Spleen (tissue), 7 donors: ENCODE data around the gene FCSK.

Source experiments
- POLR2AphosphoS5 ChIP-seq, 3 donors: sonication (generic); formaldehyde crosslinking; IDR thresholded peaks; one replicate each; pipeline ENCODE4 v1.5.1; 2017; ENCODE audit warnings: antibody characterized with exemption in 3 of 3
- TF ChIP-seq, protein P1 (sequence below), 11 experiments: fragments of 200-600 bp in 7 of 11; fragments of 450-650 bp in 4 of 11; sonication (generic) in 4 of 11; IDR thresholded peaks in 8 of 11; conservative IDR thresholded peaks in 3 of 11; 1 replicate in 7 of 11; 2 replicates in 4 of 11; pipeline versions ENCODE4 v1.4.0 to v1.8.0; 2016 to 2021; ENCODE audit warnings: antibody characterized with exemption in 11 of 11, inconsistent platforms in 4 of 11, mild to moderate bottlenecking in 1 of 11
- donor health status: DM: no; HTN: no; CAD: no; lungs with moderate emphysema.
- donor health status: DM: no; HTN: no; CAD: no.
- donor health status: DM: no; HTN: no; CAD: no.

DNA sequence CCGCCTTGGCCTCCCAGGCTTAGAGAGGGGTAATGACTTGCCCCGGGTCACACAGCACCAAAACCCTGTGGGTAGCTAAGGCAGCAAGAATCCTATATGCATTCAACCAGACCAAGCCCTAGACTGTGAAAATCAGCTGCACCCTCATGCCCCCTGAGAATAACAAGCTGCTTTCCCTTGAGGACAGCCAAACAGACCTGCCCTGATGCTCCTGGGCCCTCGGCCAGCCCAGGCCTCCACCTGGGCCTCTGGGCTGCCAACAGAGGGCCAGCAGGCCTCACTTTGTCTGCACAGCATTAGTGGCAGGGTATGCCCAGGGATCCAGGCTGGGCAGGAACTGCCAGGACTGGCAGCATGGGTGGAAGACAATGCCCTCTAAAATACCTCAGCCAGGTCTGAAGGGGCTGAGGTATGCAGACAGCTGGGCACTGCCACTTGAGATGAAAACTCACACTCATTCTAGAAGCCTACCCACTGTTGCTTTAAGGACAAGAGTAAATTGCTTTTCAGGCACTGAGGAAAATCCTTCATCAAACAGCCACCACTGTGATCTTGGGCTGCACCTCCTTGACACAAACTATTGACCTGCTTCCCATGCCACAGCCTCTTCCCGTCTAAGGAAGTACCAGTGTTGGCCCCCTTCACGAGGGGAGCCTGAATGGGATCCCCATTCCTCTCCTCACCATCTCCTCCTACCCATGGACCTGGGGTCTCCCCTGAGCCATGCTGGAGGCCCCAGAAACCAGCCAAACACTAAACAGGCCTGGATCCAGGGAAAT lies 24.3 kb upstream of the FCSK start:
- peak in 1 of 3 donors; percentile 35 for TF ChIP-seq POLR2AphosphoS5 (IDR thresholded peaks at IDR 0.05)
- TF ChIP-seq, protein P1, sequence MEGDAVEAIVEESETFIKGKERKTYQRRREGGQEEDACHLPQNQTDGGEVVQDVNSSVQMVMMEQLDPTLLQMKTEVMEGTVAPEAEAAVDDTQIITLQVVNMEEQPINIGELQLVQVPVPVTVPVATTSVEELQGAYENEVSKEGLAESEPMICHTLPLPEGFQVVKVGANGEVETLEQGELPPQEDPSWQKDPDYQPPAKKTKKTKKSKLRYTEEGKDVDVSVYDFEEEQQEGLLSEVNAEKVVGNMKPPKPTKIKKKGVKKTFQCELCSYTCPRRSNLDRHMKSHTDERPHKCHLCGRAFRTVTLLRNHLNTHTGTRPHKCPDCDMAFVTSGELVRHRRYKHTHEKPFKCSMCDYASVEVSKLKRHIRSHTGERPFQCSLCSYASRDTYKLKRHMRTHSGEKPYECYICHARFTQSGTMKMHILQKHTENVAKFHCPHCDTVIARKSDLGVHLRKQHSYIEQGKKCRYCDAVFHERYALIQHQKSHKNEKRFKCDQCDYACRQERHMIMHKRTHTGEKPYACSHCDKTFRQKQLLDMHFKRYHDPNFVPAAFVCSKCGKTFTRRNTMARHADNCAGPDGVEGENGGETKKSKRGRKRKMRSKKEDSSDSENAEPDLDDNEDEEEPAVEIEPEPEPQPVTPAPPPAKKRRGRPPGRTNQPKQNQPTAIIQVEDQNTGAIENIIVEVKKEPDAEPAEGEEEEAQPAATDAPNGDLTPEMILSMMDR (IDR thresholded peaks at IDR 0.05 in 8 of 11, conservative IDR thresholded peaks at IDR 0.05 in 3 of 11) = no peak
